Lung microvascular endothelial cell (primary cell): ENCODE results near the gene ARID1B. TPM values are rescaled to one million over a fixed set of nuclear protein-coding genes. Genes with fewer than 3 reads are reported as not detected.
"Not testable (repeated sequence)": the region's sequence is repeated elsewhere in the genome, so short reads cannot be mapped to it uniquely, and the experiment has no call there.

Experiments used
- DNase-seq, 2 donors: peaks; one replicate each; pipeline versions ENCODE4 v3.0.0 to v3.0.0-alpha.2; 2010; ENCODE audit warnings: low read depth in 2 of 2
- total RNA-seq: library from RNA; depleted of rRNA; stranded (reverse); fragments of >200 nt; gene quantifications from 2 replicates; pipeline ENCODE4 v1.2.1, GENCODE V29; 2014

Gene ARID1B
- total RNA-seq, 1 donor from 2014 or later, result 33.1 TPM

DNA sequence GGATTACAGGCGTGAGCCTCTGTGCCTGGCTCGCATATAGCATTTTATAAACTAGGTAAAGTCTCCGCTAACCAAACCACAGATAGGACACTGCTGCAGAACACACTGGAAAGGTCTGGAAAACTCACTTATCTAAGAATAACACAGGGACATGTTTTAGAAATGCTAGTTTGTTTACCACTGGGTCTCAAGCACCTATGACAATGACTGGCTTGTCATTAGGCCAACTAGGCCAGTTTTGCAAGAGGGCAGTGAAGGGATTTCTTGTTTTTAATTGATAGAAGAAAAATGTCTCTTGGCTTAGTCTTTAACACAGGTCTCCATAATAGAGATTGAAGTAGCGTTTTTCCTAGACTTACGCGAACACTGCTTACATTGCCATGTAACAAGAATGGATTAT is 344.7 kb downstream of the ARID1B start:
- DNase-seq, result no peak

DNA sequence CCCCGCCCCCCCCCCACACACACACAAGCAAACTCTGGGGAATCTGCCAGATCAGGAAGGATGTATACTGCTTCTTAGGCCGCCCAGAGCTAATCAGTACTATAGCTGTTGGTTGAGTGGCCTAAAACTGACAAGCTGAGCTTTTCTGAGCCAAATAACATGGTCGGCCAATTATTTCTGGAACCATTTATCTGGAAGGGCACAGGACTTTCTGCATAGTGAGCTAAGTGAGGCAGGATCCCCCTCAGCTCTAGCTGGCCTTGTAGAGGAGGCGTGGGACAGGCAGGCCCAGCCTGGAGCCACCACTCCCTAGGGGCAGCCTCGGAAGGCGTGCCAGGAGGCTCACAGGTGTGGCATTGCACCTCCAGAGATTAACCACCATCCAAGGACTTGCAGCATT is 346.1 kb downstream of the ARID1B start:
- DNase-seq, result no peak

DNA sequence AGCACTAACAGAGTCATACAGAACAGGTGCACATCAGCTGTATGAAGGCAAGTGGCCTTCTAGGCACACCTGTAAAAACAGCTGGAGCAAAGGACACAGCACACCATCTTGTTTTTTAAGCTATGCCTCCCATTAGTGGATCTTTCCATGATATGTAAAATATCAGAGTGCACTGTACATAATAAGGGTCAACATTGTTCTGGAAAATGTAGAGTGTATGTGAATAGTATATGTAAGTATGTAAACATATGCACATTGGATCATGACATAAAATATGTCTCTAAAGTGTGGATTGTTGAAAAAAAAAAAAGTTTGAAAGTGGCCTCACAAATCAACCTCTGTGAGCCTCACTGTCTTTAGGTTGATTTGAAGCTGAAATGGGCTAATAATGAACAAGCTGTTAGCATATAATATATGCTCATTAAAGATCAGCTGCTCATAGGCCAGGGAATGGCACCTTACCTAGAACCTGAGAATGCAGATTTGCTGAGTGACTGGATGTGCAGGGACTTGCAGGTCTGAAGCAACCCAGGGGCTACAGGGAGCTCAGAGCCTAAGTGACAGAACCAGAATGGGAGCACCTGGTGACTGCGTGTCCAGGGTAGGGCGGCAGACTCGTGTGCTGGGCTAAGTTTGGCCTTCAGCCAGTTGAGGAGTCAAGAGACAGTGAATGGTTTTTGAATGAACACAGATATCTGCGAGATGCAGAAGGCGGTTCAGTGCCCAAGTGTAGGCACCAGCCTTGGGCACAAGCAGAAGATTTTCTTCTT is 347.5 kb downstream of the ARID1B start:
- DNase-seq, result no peak

- DNase-seq, result no peak
These were observed 348.4 kb downstream of the ARID1B start for GRCh38 chr6:157125531-157125930.

DNA sequence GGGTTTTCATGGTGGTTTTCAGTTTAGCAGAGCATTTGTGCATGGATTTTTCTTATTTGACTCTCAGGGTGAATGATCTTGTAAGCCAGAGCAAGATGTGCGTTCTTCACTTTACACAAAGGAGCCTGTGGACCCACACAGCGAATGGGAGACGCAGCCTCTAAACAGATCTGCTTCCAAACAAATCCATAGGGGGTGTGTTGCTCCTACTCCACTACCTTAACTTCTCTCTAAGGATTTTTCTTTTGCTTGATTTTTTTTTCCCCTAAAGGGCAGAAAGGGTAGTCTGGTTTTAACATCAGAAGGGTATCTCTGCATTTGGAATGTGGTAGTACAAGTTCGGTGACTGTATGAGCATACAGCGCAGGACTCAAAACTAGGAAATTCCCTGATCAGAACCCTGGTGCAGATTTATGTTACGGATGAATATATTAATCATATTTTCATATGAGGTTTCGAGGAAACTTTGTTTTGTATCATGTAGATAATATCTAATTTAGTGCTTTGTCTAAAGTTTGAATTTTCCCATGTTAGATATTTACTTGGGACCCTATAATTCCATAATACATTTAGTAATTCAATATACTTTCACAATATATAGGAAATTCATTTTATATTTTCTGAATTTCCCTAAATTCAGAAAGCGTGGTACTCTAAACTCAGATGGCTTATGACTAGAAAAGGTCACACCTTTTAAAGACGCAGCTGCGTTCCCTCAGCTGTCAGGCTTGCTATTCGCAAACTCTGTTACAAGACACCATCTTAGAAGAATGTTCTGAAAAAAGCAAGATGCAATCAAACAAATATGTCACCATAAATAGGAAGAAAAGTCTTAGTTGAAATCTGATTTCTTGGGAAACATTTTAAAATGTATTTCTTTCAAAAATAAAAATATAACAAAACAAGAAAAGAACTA is 349.3 kb downstream of the ARID1B start:
- DNase-seq, result no peak

GRCh38 chr6:157128235-157128775 is 351.1 kb downstream of the ARID1B start:
- DNase-seq, result no peak

DNA sequence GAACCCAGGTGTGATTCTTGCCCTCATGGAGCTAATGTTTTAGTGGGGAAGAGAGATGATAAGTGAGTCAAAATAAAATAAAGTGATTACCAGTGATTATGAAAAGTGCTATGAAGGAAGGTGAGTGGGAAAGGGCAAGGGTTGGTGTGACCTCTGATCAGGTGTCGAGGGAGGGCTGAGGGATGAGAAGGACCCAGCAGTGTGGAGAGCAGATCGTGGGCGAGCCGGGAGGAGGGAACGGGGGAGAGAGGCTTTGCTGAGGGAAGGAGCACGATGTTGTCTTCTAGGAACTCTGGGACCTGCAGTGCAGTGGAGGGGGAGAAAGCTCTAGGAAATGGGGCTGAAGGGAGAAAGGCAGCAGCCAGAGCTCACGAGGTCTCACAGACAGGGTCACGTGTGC is 354.1 kb downstream of the ARID1B start:
- DNase-seq, result no peak

GRCh38 chr6:157133856-157134255 is 356.7 kb downstream of the ARID1B start:
- DNase-seq, result peak in 1 of 2 donors; percentile 43

DNA sequence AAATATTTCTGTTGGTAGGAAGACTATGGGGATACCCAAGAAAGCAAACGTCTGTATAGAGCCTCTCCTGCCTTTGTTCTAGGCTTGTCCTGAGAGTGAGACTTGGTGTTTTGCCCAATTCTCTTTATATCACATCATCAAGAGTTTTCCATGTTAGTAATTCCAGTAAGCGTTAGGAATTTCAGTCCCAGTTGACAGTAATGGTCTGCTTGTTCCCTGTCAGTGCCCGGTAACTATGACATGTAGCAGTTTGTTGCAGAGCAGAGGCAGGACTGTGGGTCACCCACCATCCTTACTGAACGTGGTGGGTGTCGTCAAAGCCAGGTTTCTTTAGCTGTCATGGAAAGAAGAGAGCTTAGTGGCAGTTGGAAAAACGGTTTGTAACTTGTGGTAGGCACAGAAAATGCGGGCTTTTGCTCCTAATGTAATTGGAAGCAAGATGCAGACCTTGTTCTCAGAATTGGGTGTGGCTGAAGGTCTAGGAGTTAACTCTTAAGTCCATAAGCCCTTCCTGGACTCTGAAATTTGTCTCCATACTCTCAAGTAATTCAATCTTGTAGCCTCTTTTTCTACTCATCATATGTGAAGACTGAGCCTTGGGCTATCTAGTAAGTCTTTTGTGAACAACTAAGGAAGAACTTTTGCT is 357.3 kb downstream of the ARID1B start:
- peak in 1 of 2 donors; percentile 71 for DNase-seq

DNA sequence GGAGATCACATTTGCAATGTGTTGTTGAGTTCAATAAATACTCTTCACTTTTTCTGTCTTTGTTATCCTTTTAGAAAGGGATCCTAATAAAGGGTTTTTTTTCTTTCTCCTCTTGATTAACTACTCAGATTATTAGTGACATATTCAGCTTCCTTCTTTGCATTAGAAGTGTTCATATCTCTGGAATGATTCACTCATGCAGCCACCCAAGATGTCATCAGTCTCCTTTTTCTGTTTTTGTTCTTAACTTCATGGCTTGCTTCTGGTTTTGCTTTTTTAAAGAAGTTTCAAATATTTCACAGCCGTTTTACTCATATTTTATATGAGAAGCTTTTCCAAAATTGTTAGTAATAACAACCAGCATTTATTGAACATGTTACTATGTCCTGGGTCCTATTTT is 358.5 kb downstream of the ARID1B start:
- DNase-seq, result no peak

- no peak for DNase-seq
These were observed 360.3 kb downstream of the ARID1B start for GRCh38 chr6:157137501-157137900.

DNA sequence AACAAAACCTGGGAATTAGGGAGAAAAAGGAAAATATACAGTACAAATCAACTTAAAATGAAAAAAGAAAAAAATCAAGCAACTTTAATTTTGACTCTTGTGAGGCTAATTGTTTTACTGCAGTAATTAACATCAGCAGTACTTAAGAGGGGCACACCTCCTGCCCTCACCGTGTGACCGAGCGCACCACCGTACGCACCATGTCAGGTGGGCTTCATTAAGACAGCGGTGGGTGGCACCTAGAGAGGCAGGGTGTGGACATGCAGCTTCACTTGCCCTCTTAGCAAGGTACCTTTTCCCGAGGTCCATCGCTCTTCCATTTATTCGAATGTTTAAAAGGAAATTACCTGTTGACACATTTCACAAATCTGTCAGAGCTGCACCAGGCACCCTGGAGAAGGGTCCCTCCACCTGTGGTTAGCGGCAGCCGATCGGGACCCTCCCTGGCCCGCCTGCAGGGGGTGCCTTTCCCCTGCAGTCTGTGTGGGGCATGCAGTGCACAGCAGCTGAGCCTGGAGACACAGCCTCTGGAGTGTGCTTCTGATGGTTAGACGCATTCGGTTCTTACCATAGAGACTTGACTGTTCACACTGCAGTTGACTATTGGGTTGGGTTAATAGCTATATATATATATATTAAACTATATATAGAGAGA is 362.0 kb downstream of the ARID1B start:
- DNase-seq, result no peak

GRCh38 chr6:157143171-157143889 is 366.2 kb downstream of the ARID1B start:
- peak; percentile 91 for DNase-seq

- DNase-seq, result peak in 1 of 2 donors; percentile 54
These were observed 367.0 kb downstream of the ARID1B start for GRCh38 chr6:157143890-157144798.

GRCh38 chr6:157144859-157145568 is 367.8 kb downstream of the ARID1B start:
- DNase-seq, result peak in 1 of 2 donors; percentile 14

- no peak for DNase-seq
These were observed 368.6 kb downstream of the ARID1B start for GRCh38 chr6:157145656-157146285.

DNA sequence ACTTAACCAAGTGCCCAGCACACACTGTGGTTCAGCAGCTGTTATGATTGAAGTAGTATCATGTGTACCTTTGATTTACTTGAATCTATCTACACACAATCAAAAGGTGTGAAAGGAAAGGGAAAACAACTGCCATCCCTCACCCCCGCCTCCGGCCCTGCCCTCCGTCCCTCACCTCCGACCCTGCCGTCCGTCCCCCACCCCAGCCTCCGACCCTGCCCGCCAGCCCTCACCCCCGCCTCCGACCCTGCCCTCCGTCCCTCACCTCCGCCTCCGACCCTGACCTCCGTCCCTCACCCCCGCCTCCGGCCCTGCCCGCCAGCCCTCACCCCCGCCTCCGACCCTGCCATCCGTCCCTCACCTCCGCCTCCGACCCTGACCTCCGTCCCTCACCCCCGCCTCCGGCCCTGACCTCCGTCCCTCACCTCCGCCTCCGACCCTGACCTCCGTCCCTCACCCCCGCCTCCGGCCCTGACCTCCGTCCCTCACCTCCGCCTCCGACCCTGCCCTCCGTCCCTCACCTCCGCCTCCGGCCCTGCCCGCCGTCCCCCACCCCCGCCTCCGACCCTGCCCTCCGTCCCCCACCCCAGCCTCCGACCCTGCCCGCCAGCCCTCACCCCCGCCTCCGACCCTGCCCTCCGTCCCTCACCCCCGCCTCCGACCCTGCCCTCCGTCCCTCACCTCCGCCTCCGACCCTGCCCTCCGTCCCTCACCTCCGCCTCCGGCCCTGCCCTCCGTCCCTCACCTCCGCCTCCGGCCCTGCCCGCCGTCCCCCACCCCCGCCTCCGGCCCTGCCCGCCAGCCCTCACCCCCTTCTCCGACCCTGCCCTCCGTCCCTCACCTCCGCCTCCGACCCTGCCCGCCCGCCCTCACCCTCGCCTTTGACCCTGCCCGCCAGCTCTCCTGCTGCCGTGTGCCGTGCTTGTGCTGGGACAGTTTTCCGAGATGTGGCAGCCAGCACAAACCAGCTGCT is 370.2 kb downstream of the ARID1B start:
- not testable (repeated sequence) for DNase-seq
